BLaER1 (cell line): ENCODE measurements around the gene FGD5.
A peak's percentile ranks its signal among the peaks of the same experiment; 100 is the strongest.

Experiments
- H3K27ac ChIP-seq: shearing (Covaris generic); formaldehyde crosslinking; 2 replicates; pipeline ENCODE4 v1.8.1; 2022
- H3K27me3 ChIP-seq: shearing (Covaris generic); formaldehyde crosslinking; 2 replicates; pipeline ENCODE4 v1.8.1; 2022
- H3K36me3 ChIP-seq: shearing (Covaris generic); formaldehyde crosslinking; 2 replicates; pipeline ENCODE4 v1.8.1; 2022
- H3K4me1 ChIP-seq: shearing (Covaris generic); formaldehyde crosslinking; 2 replicates; pipeline ENCODE4 v1.8.1; 2022
- H3K4me2 ChIP-seq: shearing (Covaris generic); formaldehyde crosslinking; 2 replicates; pipeline ENCODE4 v1.8.1; 2022
- H3K4me3 ChIP-seq: shearing (Covaris generic); formaldehyde crosslinking; 2 replicates; pipeline ENCODE4 v1.8.1; 2022
- H3K9ac ChIP-seq: shearing (Covaris generic); formaldehyde crosslinking; 2 replicates; pipeline ENCODE4 v1.8.1; 2022
- H3K9me3 ChIP-seq: shearing (Covaris generic); formaldehyde crosslinking; 2 replicates; pipeline ENCODE4 v1.8.1; 2022
- H4K20me1 ChIP-seq: shearing (Covaris generic); formaldehyde crosslinking; 2 replicates; pipeline ENCODE4 v1.8.1; 2022
- Cebpa-rat ChIP-seq: shearing (Covaris generic); IDR thresholded peaks from 2 replicates; pipeline ENCODE4 v1.8.1; 2022

FGD5 gene

GRCh38 chr3:14818804-14819500 lies at the start of gene FGD5:
Gene FGD5 (plus strand): TSS chr3:14818962. CDS start chr3:14819072, 110 bp downstream.
- no peak within 1 kb of the TSS for H3K27ac ChIP-seq
- peaks cover 7% of the 10 kb centered on the region; the same call in 1 of the 2 replicates for H3K4me1 ChIP-seq
- no peak within 1 kb of the TSS for H3K4me3 ChIP-seq
- H3K27me3 ChIP-seq, result no peaks in the 10 kb centered on the region
- no peak for TF ChIP-seq Cebpa-rat
- H3K9ac ChIP-seq, result no peak within 1 kb of the TSS
- no peaks in the 10 kb centered on the region for H4K20me1 ChIP-seq
- no peak within 1 kb of the TSS for H3K4me2 ChIP-seq
- H3K36me3 ChIP-seq, result no peaks in the 10 kb centered on the region
- no peaks in the 10 kb centered on the region for H3K9me3 ChIP-seq

- Histone ChIP-seq H3K27me3 (no peaks in the 10 kb centered on the region), H3K4me1 (peaks cover 48% of the 10 kb centered on the region), H3K4me2 (no peak overlapping the region), H3K4me3 (no peak overlapping the region), H3K36me3 (no peaks in the 10 kb centered on the region), H3K9me3 (no peaks in the 10 kb centered on the region), H4K20me1 (no peaks in the 10 kb centered on the region), H3K27ac (no peak overlapping the region), H3K9ac (no peak overlapping the region)
- no peak for TF ChIP-seq Cebpa-rat
These were observed 49.0 kb upstream of the FGD5 start for GRCh38 chr3:14769544-14770325.

GRCh38 chr3:14770591-14770990 lies 48.2 kb upstream of the FGD5 start:
- no peak for TF ChIP-seq Cebpa-rat
- Histone ChIP-seq H3K4me1 (peaks cover 55% of the 10 kb centered on the region), H3K4me2 (no peak overlapping the region), H3K36me3 (no peaks in the 10 kb centered on the region), H3K27ac (no peak overlapping the region), H3K9ac (no peak overlapping the region), H3K27me3 (no peaks in the 10 kb centered on the region), H3K9me3 (no peaks in the 10 kb centered on the region), H3K4me3 (no peak overlapping the region), H4K20me1 (no peaks in the 10 kb centered on the region)

- H3K9ac ChIP-seq, result no peak overlapping the region
- no peaks in the 10 kb centered on the region for H3K36me3 ChIP-seq
- no peaks in the 10 kb centered on the region for H3K27me3 ChIP-seq
- no peak overlapping the region for H3K4me2 ChIP-seq
- no peaks in the 10 kb centered on the region for H3K9me3 ChIP-seq
- peaks cover 55% of the 10 kb centered on the region for H3K4me1 ChIP-seq
- TF ChIP-seq Cebpa-rat, result no peak
- no peaks in the 10 kb centered on the region for H4K20me1 ChIP-seq
- H3K4me3 ChIP-seq, result no peak overlapping the region
- H3K27ac ChIP-seq, result no peak overlapping the region
These were observed 46.9 kb upstream of the FGD5 start for GRCh38 chr3:14771593-14772497.

- Histone ChIP-seq H3K4me2 (peak overlapping the region; percentile 68), H3K9me3 (no peaks in the 10 kb centered on the region; the same call in 1 of the 2 replicates), H3K36me3 (no peaks in the 10 kb centered on the region), H3K4me3 (no peak overlapping the region), H3K27me3 (no peaks in the 10 kb centered on the region), H3K27ac (peak overlapping the region; percentile 60; the same call in 1 of the 2 replicates), H3K4me1 (peaks cover 47% of the 10 kb centered on the region), H3K9ac (no peak overlapping the region), H4K20me1 (no peaks in the 10 kb centered on the region)
- TF ChIP-seq Cebpa-rat, result no peak
These were observed 46.1 kb upstream of the FGD5 start for GRCh38 chr3:14772533-14773138.

- Histone ChIP-seq H3K9ac (no peak overlapping the region), H3K9me3 (peaks cover 5% of the 10 kb centered on the region; the same call in 1 of the 2 replicates), H3K4me3 (no peak overlapping the region), H3K27me3 (no peaks in the 10 kb centered on the region), H3K27ac (peak overlapping the region; percentile 60), H4K20me1 (no peaks in the 10 kb centered on the region), H3K36me3 (no peaks in the 10 kb centered on the region), H3K4me1 (peaks cover 40% of the 10 kb centered on the region), H3K4me2 (peak overlapping the region; percentile 68)
- no peak for TF ChIP-seq Cebpa-rat
These were observed 45.5 kb upstream of the FGD5 start for GRCh38 chr3:14773281-14773680.

GRCh38 chr3:14773691-14774128 lies 45.1 kb upstream of the FGD5 start:
- Histone ChIP-seq H3K9me3 (peaks cover 9% of the 10 kb centered on the region), H3K9ac (no peak overlapping the region), H4K20me1 (no peaks in the 10 kb centered on the region), H3K4me1 (peaks cover 40% of the 10 kb centered on the region), H3K27me3 (no peaks in the 10 kb centered on the region), H3K4me3 (no peak overlapping the region), H3K36me3 (no peaks in the 10 kb centered on the region), H3K27ac (peak overlapping the region; percentile 60), H3K4me2 (peak overlapping the region; percentile 68)
- no peak for TF ChIP-seq Cebpa-rat

- peaks cover 40% of the 10 kb centered on the region for H3K4me1 ChIP-seq
- peak overlapping the region; percentile 31; the same call in 1 of the 2 replicates for H3K27ac ChIP-seq
- no peak overlapping the region for H3K4me3 ChIP-seq
- peaks cover 17% of the 10 kb centered on the region for H3K9me3 ChIP-seq
- H4K20me1 ChIP-seq, result no peaks in the 10 kb centered on the region
- peak overlapping the region; percentile 68 for H3K4me2 ChIP-seq
- H3K27me3 ChIP-seq, result no peaks in the 10 kb centered on the region
- no peak for TF ChIP-seq Cebpa-rat
- no peaks in the 10 kb centered on the region for H3K36me3 ChIP-seq
- no peak overlapping the region for H3K9ac ChIP-seq
These were observed 44.3 kb upstream of the FGD5 start for GRCh38 chr3:14774431-14774830.

- Histone ChIP-seq H3K27me3 (no peaks in the 10 kb centered on the region), H3K9me3 (peaks cover 20% of the 10 kb centered on the region), H3K27ac (peak overlapping the region; percentile 31; the same call in 1 of the 2 replicates), H3K36me3 (no peaks in the 10 kb centered on the region), H3K4me3 (no peak overlapping the region), H4K20me1 (no peaks in the 10 kb centered on the region), H3K9ac (no peak overlapping the region), H3K4me2 (peak overlapping the region; percentile 68), H3K4me1 (peaks cover 40% of the 10 kb centered on the region)
- no peak for TF ChIP-seq Cebpa-rat
These were observed 43.8 kb upstream of the FGD5 start for GRCh38 chr3:14775011-14775410.
